Mesothelial cell of epicardium (in vitro differentiated cells): ENCODE measurements around the gene SLC19A2. TPM values are rescaled to one million over a fixed set of nuclear protein-coding genes. Genes with fewer than 3 reads are reported as not detected.

Experiments used
- DNase-seq, 2 experiments: peaks; one replicate each; pipeline ENCODE4 v3.0.0; 2021; ENCODE audit warnings: low spot score in 2 of 2; ENCODE audit not compliant: unreplicated experiment in 2 of 2
- H3K27ac Mint-ChIP-seq: 2 replicates; pipeline ENCODE4 v1.8.0; 2021; ENCODE audit warnings: mixed read lengths
- H3K27me3 Mint-ChIP-seq: 2 replicates; pipeline ENCODE4 v1.8.0; 2021; ENCODE audit warnings: low read depth, mixed read lengths
- H3K36me3 Mint-ChIP-seq: 2 replicates; pipeline ENCODE4 v1.8.0; 2021; ENCODE audit warnings: mixed read lengths
- H3K4me1 Mint-ChIP-seq: 2 replicates; pipeline ENCODE4 v1.8.0; 2021; ENCODE audit warnings: mixed read lengths
- H3K4me3 Mint-ChIP-seq: 2 replicates; pipeline ENCODE4 v1.8.0; 2021; ENCODE audit warnings: mild to moderate bottlenecking, moderate library complexity, mixed read lengths
- H3K9me3 Mint-ChIP-seq: 2 replicates; pipeline ENCODE4 v1.8.0; 2021; ENCODE audit warnings: mixed read lengths
- total RNA-seq: library from RNA; stranded (reverse); gene quantifications from 3 replicates; pipeline ENCODE4 v1.2.1, GENCODE V29; 2021
- TF ChIP-seq, protein P1 (sequence below): fragments of 200-600 bp; sonication (generic); IDR thresholded peaks from one replicate; pipeline ENCODE4 v1.5.0; 2021; ENCODE audit warnings: antibody characterized with exemption; ENCODE audit not compliant: unreplicated experiment

SLC19A2 gene
- total RNA-seq, 1 donor from 2014 or later: 18.2 TPM

- no peak for DNase-seq
- H3K27ac Mint-ChIP-seq: no peak overlapping the region
- H3K9me3 Mint-ChIP-seq: peaks cover 9% of the 10 kb centered on the region
- peaks cover 13% of the 10 kb centered on the region for H3K36me3 Mint-ChIP-seq
- no peak overlapping the region for H3K4me3 Mint-ChIP-seq
- H3K27me3 Mint-ChIP-seq: no peaks in the 10 kb centered on the region
- H3K4me1 Mint-ChIP-seq: peaks cover 7% of the 10 kb centered on the region
- TF ChIP-seq, protein P1, sequence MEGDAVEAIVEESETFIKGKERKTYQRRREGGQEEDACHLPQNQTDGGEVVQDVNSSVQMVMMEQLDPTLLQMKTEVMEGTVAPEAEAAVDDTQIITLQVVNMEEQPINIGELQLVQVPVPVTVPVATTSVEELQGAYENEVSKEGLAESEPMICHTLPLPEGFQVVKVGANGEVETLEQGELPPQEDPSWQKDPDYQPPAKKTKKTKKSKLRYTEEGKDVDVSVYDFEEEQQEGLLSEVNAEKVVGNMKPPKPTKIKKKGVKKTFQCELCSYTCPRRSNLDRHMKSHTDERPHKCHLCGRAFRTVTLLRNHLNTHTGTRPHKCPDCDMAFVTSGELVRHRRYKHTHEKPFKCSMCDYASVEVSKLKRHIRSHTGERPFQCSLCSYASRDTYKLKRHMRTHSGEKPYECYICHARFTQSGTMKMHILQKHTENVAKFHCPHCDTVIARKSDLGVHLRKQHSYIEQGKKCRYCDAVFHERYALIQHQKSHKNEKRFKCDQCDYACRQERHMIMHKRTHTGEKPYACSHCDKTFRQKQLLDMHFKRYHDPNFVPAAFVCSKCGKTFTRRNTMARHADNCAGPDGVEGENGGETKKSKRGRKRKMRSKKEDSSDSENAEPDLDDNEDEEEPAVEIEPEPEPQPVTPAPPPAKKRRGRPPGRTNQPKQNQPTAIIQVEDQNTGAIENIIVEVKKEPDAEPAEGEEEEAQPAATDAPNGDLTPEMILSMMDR: no peak
These were observed 24.2 kb downstream of the SLC19A2 start for GRCh38 chr1:169461390-169462000.

GRCh38 chr1:169460191-169460833 lies 25.4 kb downstream of the SLC19A2 start:
- Mint-ChIP-seq H3K9me3 (peaks cover 16% of the 10 kb centered on the region), H3K4me1 (peaks cover 7% of the 10 kb centered on the region), H3K4me3 (peak overlapping the region; percentile 52), H3K36me3 (peaks cover 10% of the 10 kb centered on the region), H3K27ac (no peak overlapping the region), H3K27me3 (no peaks in the 10 kb centered on the region)
- no peak for DNase-seq
- TF ChIP-seq, protein P1: no peak

GRCh38 chr1:169457443-169457842 lies 28.3 kb downstream of the SLC19A2 start:
- Mint-ChIP-seq H3K27ac (no peak overlapping the region), H3K9me3 (peaks cover 22% of the 10 kb centered on the region), H3K4me3 (no peak overlapping the region), H3K36me3 (peaks cover 6% of the 10 kb centered on the region), H3K4me1 (no peaks in the 10 kb centered on the region), H3K27me3 (no peaks in the 10 kb centered on the region)
- no peak for DNase-seq
- TF ChIP-seq, protein P1: no peak

DNA sequence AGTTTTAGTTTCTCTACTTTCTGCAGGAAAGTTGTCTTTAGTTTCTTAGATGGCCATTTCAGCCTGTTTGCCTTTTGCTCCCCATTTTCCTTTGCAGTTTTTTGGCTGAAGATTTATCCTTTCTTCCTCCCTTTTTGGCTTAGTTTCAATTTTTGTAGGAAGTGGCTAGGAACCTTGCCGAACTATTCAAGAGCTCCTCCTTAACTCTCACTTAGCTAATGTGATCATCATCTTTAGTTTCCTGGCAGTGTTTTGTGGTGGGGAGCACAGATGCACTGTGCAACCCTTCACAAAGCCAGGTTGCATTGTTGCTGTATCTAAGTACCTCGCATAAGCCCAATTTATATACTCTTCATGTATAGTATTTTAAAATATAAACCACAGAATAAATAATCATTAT lies 29.7 kb downstream of the SLC19A2 start:
- H3K27ac Mint-ChIP-seq: no peak overlapping the region
- TF ChIP-seq, protein P1: no peak
- no peak for DNase-seq
- H3K36me3 Mint-ChIP-seq: peaks cover 6% of the 10 kb centered on the region
- H3K4me3 Mint-ChIP-seq: no peak overlapping the region
- no peaks in the 10 kb centered on the region for H3K27me3 Mint-ChIP-seq
- H3K9me3 Mint-ChIP-seq: peaks cover 22% of the 10 kb centered on the region
- H3K4me1 Mint-ChIP-seq: no peaks in the 10 kb centered on the region

DNA sequence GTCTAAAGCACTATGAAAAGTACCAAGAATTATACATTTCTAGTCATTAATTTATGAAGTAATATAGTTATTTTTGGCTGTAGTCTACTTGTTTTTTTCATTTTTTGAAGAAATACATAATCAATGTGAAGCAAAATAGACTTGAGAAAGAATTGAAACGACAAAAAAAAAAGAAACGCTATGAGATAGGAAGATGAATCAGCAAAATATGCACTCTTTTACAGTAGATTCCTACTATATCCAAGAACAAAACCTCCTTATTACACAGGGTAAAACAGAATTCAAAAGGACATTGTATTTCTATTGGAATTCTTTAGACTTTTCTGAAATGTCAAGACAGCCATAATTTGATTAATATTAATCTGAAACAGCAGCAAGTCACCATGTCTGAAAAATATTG lies 32.8 kb downstream of the SLC19A2 start:
- Mint-ChIP-seq H3K27ac (no peak overlapping the region), H3K27me3 (no peaks in the 10 kb centered on the region), H3K4me3 (no peak overlapping the region), H3K4me1 (peaks cover 2% of the 10 kb centered on the region), H3K9me3 (peaks cover 22% of the 10 kb centered on the region), H3K36me3 (peaks cover 6% of the 10 kb centered on the region)
- TF ChIP-seq, protein P1: no peak
- no peak for DNase-seq
